HEK293 (cell line): ENCODE data around the gene EDEM2.

Experiments used
- CTCF ChIA-PET: fragments of 350-600 bp; formaldehyde crosslinking; extraction: SDS; loops from one replicate; lab custom pipeline; 2021; ENCODE audit warnings: antibody characterized with exemption; lab: Yijun Ruan, JAX
- POLR2A ChIA-PET: fragments of 300-600 bp; formaldehyde crosslinking; extraction: SDS; loops from one replicate; lab custom pipeline; 2020; ENCODE audit warnings: antibody characterized with exemption, inconsistent platforms; lab: Yijun Ruan, JAX
- H3K27ac ChIP-seq: fragments of 200-500 bp; sonication (Bioruptor generic); 2 replicates; pipeline ENCODE4 v1.5.1; 2014; ENCODE audit warnings: low read depth, low read length, control low read depth, inconsistent platforms; ENCODE audit errors: extremely low read depth
- H3K36me3 ChIP-seq, 2 experiments: fragments of 200-500 bp in 1 of 2; sonication (Bioruptor generic) in 1 of 2; 1 replicate in 1 of 2; 2 replicates in 1 of 2; pipeline ENCODE4 v1.5.1; 2014 to 2017; ENCODE audit warnings: inconsistent platforms in 2 of 2, low read length in 2 of 2; ENCODE audit not compliant: control insufficient read depth in 2 of 2, insufficient read depth in 1 of 2
- H3K4me1 ChIP-seq: fragments of 200-500 bp; sonication (Bioruptor generic); 2 replicates; pipeline ENCODE4 v1.5.1; 2014; ENCODE audit warnings: mild to moderate bottlenecking, low read length, inconsistent platforms; ENCODE audit not compliant: control insufficient read depth, insufficient read depth
- H3K4me3 ChIP-seq: 2 replicates; pipeline ENCODE4 v1.5.1; 2011; ENCODE audit warnings: low read depth, mild to moderate bottlenecking, control low read depth, low read length, moderate library complexity
- H3K9me3 ChIP-seq: fragments of 200-500 bp; sonication (Bioruptor generic); 2 replicates; pipeline ENCODE4 v1.5.1; 2014; ENCODE audit warnings: low read depth, low read length, inconsistent platforms; ENCODE audit not compliant: control insufficient read depth, insufficient read depth
- BCL11B ChIP-seq: fragments of 450-650 bp; formaldehyde crosslinking; IDR thresholded peaks from 2 replicates; pipeline ENCODE4 v1.5.1; 2016; ENCODE audit warnings: low read depth, missing biosample characterization, missing genetic modification characterization
- KLF1 ChIP-seq: fragments of 450-650 bp; formaldehyde crosslinking; IDR thresholded peaks from 2 replicates; pipeline ENCODE4 v1.5.1; 2016; ENCODE audit warnings: missing biosample characterization, missing genetic modification characterization
- PRDM1 ChIP-seq: fragments of 450-650 bp; formaldehyde crosslinking; IDR thresholded peaks from 2 replicates; pipeline ENCODE4; 2016; ENCODE audit warnings: missing biosample characterization, missing genetic modification characterization
- SCRT2 ChIP-seq: fragments of 450-650 bp; formaldehyde crosslinking; IDR thresholded peaks from 2 replicates; pipeline ENCODE4 v1.5.1; 2016; ENCODE audit warnings: missing biosample characterization, missing genetic modification characterization
- ZBTB8A ChIP-seq: fragments of 450-650 bp; formaldehyde crosslinking; IDR thresholded peaks from 2 replicates; pipeline ENCODE4 v1.5.1; 2016; ENCODE audit warnings: missing biosample characterization, missing genetic modification characterization
- ZFP37 ChIP-seq: fragments of 450-650 bp; formaldehyde crosslinking; IDR thresholded peaks from 2 replicates; pipeline ENCODE4 v1.5.1; 2016; ENCODE audit warnings: missing biosample characterization, missing genetic modification characterization
- ZFP69B ChIP-seq: fragments of 450-650 bp; formaldehyde crosslinking; IDR thresholded peaks from 2 replicates; pipeline ENCODE4 v1.5.1; 2016; ENCODE audit warnings: missing biosample characterization, missing genetic modification characterization
- ZNF121 ChIP-seq: fragments of 450-650 bp; formaldehyde crosslinking; IDR thresholded peaks from 2 replicates; pipeline ENCODE4 v1.5.1; 2016; ENCODE audit warnings: missing biosample characterization, missing genetic modification characterization
- ZNF132 ChIP-seq: fragments of 450-650 bp; formaldehyde crosslinking; IDR thresholded peaks from 2 replicates; pipeline ENCODE4 v1.5.1; 2017; ENCODE audit warnings: missing biosample characterization, missing genetic modification characterization, borderline replicate concordance
- ZNF214 ChIP-seq: fragments of 450-650 bp; formaldehyde crosslinking; IDR thresholded peaks from 2 replicates; pipeline ENCODE4 v1.5.1; 2017; ENCODE audit warnings: missing biosample characterization, mild to moderate bottlenecking, missing genetic modification characterization, borderline replicate concordance
- ZNF248 ChIP-seq: fragments of 450-650 bp; formaldehyde crosslinking; IDR thresholded peaks from 2 replicates; pipeline ENCODE4 v1.5.1; 2017; ENCODE audit warnings: missing biosample characterization, missing genetic modification characterization
- ZNF610 ChIP-seq: fragments of 450-650 bp; formaldehyde crosslinking; IDR thresholded peaks from 2 replicates; pipeline ENCODE4 v1.5.1; 2016; ENCODE audit warnings: missing biosample characterization, missing genetic modification characterization, borderline replicate concordance
- ZNF626 ChIP-seq: fragments of 450-650 bp; sonication (Bioruptor Pico); formaldehyde crosslinking; IDR thresholded peaks from 2 replicates; pipeline ENCODE4 v1.5.1; 2018; ENCODE audit warnings: missing biosample characterization, missing genetic modification characterization, inconsistent platforms
- ZNF629 ChIP-seq: fragments of 450-650 bp; formaldehyde crosslinking; IDR thresholded peaks from 2 replicates; pipeline ENCODE4 v1.5.1; 2017; ENCODE audit warnings: missing biosample characterization, missing genetic modification characterization
- ZNF747 ChIP-seq: fragments of 450-650 bp; formaldehyde crosslinking; IDR thresholded peaks from 2 replicates; pipeline ENCODE4 v1.5.1; 2016; ENCODE audit warnings: missing biosample characterization, missing genetic modification characterization
- ZSCAN16 ChIP-seq: fragments of 450-650 bp; formaldehyde crosslinking; IDR thresholded peaks from 2 replicates; pipeline ENCODE4 v1.5.1; 2016; ENCODE audit warnings: missing biosample characterization, missing genetic modification characterization
- TF ChIP-seq, protein P1 (sequence below): fragments of 450-650 bp; formaldehyde crosslinking; IDR thresholded peaks from 2 replicates; pipeline ENCODE4 v1.5.1; 2016; ENCODE audit warnings: missing biosample characterization, missing genetic modification characterization
- TF ChIP-seq, protein P2 (sequence below): fragments of 450-650 bp; formaldehyde crosslinking; conservative IDR thresholded peaks from 2 replicates; pipeline ENCODE4 v1.5.1; 2016; ENCODE audit warnings: low read depth, missing biosample characterization, missing genetic modification characterization
- TF ChIP-seq, protein P3 (sequence below): fragments of 450-650 bp; formaldehyde crosslinking; IDR thresholded peaks from 2 replicates; pipeline ENCODE4 v1.5.1; 2017; ENCODE audit warnings: missing biosample characterization, missing genetic modification characterization

EDEM2 gene

DNA sequence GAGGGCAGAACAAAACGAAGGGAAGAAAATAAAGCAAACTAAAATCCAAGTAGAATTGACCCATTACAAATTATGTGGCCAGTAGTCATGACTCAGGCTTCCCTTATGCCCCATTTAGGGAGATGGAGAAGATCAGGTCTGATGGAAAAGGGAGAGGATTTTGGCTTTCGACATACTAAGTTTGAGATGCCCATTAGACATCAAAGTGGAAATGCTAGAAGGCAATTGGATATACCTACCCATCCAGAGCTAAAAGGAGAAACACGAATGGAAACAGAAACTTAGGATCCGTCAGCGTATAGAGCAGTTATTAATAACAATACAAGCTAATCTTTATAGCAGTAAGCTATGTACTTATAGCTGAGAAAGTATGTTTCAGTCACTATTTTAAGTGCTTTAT lies 59.3 kb downstream of the EDEM2 start:
- TF ChIP-seq ZBTB8A (tag by site-specific recombination) (peak; percentile 34; the same call in 1 of the 2 replicates), ZFP37 (tag by site-specific recombination) (no peak), ZFP69B (tag by site-specific recombination) (no peak)
- Histone ChIP-seq H3K36me3 (no peaks in the 10 kb centered on the region; a peak in 1 of 3 replicates), H3K4me1 (peaks cover 17% of the 10 kb centered on the region), H3K27ac (no peak overlapping the region), H3K9me3 (no peaks in the 10 kb centered on the region), H3K4me3 (no peak overlapping the region)
- POLR2A ChIA-PET: interaction anchor here (1.1 kb wide), 1 partner anchor 15 kb away, joined by 4 read pairs; no protein-coding TSS in a partner anchor
- CTCF ChIA-PET: interaction anchor here (0.6 kb wide), 1 partner anchor 218 kb away, joined by 3 read pairs; no protein-coding TSS in a partner anchor

DNA sequence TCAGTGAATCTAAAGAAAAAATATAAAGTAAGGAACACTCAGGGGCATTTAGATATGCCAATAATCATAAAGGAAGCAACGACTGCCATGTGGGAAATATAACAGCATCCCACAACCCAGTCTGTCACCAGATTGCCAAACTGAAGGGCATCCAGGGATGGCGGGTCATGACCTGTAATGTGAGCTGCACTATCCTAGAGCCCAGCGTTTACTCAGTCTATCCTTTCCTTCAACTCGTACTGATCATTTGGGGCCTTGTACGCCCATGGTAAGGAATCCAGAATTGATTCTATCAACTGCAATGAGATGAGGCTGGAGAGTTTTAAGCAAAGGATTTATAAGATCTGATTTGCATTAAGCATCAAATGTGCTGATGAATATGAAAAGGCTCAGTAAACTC lies 59.8 kb downstream of the EDEM2 start:
- TF ChIP-seq ZNF626: no peak
- TF ChIP-seq ZNF132 (tag by site-specific recombination): no peak
- no peak for TF ChIP-seq ZNF610 (tag by site-specific recombination)
- no peak for TF ChIP-seq ZNF747 (tag by site-specific recombination)
- no peak for TF ChIP-seq KLF1
- TF ChIP-seq ZSCAN16 (tag by site-specific recombination): no peak
- TF ChIP-seq, protein P1, sequence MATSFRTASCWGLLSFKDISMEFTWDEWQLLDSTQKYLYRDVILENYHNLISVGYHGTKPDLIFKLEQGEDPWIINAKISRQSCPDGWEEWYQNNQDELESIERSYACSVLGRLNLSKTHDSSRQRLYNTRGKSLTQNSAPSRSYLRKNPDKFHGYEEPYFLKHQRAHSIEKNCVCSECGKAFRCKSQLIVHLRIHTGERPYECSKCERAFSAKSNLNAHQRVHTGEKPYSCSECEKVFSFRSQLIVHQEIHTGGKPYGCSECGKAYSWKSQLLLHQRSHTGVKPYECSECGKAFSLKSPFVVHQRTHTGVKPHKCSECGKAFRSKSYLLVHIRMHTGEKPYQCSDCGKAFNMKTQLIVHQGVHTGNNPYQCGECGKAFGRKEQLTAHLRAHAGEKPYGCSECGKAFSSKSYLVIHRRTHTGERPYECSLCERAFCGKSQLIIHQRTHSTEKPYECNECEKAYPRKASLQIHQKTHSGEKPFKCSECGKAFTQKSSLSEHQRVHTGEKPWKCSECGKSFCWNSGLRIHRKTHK (tag by site-specific recombination): no peak
- no peak for TF ChIP-seq ZNF248
- TF ChIP-seq, protein P2, sequence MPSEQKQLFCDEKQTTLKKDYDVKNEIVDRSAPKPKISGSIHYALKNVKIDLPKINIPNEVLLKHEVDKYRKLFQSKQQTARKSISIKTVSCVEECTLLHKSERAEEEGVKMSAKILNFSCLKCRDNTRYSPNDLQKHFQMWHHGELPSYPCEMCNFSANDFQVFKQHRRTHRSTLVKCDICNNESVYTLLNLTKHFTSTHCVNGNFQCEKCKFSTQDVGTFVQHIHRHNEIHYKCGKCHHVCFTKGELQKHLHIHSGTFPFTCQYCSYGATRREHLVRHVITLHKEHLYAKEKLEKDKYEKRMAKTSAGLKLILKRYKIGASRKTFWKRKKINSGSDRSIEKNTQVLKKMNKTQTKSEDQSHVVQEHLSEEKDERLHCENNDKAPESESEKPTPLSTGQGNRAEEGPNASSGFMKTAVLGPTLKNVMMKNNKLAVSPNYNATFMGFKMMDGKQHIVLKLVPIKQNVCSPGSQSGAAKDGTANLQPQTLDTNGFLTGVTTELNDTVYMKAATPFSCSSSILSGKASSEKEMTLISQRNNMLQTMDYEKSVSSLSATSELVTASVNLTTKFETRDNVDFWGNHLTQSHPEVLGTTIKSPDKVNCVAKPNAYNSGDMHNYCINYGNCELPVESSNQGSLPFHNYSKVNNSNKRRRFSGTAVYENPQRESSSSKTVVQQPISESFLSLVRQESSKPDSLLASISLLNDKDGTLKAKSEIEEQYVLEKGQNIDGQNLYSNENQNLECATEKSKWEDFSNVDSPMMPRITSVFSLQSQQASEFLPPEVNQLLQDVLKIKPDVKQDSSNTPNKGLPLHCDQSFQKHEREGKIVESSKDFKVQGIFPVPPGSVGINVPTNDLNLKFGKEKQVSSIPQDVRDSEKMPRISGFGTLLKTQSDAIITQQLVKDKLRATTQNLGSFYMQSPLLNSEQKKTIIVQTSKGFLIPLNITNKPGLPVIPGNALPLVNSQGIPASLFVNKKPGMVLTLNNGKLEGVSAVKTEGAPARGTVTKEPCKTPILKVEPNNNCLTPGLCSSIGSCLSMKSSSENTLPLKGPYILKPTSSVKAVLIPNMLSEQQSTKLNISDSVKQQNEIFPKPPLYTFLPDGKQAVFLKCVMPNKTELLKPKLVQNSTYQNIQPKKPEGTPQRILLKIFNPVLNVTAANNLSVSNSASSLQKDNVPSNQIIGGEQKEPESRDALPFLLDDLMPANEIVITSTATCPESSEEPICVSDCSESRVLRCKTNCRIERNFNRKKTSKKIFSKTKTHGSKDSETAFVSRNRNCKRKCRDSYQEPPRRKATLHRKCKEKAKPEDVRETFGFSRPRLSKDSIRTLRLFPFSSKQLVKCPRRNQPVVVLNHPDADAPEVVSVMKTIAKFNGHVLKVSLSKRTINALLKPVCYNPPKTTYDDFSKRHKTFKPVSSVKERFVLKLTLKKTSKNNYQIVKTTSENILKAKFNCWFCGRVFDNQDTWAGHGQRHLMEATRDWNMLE (tag by site-specific recombination): no peak
- TF ChIP-seq ZNF214: no peak
- ChIA-PET POLR2A (interaction anchor here (1.1 kb wide), 1 partner anchor 14 kb away, joined by 4 read pairs; no protein-coding TSS in a partner anchor), CTCF (interaction anchor here (0.6 kb wide), 1 partner anchor 217 kb away, joined by 3 read pairs; no protein-coding TSS in a partner anchor)
- H3K4me3 ChIP-seq: no peak overlapping the region
- H3K4me1 ChIP-seq: peaks cover 17% of the 10 kb centered on the region
- H3K27ac ChIP-seq: no peak overlapping the region
- no peaks in the 10 kb centered on the region for H3K9me3 ChIP-seq
- H3K36me3 ChIP-seq: no peaks in the 10 kb centered on the region; a peak in 1 of 3 replicates

DNA sequence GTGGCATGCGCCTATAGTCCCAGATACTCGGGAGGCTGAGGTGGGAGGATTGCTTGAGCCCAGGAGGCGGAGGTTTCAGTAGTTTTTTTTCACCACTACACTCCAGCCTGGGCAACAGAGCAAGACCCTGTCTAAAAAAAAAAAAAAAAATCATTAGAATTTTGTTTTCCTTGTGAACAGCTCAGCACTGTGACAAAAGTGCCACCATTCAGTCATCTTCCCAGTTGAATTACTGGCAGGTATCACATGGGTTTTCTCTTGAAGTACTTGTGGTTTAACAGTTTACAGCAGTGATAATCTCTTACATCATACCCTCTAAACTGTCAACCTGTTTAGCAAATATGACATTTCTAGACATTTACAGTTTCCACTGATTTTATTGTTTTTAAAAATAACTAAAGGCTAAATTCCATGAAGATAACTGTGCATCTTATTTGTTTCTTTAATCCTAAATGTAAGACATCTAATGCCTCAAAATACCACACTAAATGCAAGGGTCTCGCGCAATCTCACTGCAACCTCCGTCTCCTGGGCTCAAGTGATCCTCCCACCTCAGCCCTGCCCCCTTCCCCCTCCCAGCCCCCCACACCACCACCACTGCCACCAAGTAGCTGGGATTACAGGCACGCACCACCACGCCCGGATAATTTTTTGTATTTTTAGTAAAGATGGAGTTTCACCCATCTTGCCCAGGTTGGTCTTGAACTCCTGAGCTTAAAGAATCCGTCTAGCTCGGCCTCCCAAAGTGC lies 61.5 kb downstream of the EDEM2 start:
- Histone ChIP-seq H3K4me1 (peaks cover 14% of the 10 kb centered on the region), H3K27ac (no peak overlapping the region), H3K36me3 (no peaks in the 10 kb centered on the region; a peak in 1 of 3 replicates), H3K9me3 (no peaks in the 10 kb centered on the region), H3K4me3 (no peak overlapping the region)
- CTCF ChIA-PET: interaction anchor here (0.7 to 1.0 kb wide), 3 partner anchors 11 to 218 kb away, joined by 4 to 5 read pairs (median 4); no protein-coding TSS in a partner anchor
- POLR2A ChIA-PET: interaction anchor here (0.6 kb wide), 1 partner anchor 208 kb away, joined by 6 read pairs; no protein-coding TSS in a partner anchor
- peak; percentile 69 for TF ChIP-seq ZNF629 (tag by site-specific recombination)
- peak; percentile 47; the same call in 1 of the 2 replicates for TF ChIP-seq SCRT2 (tag by site-specific recombination)
- no peak for TF ChIP-seq PRDM1
- no peak for TF ChIP-seq BCL11B (tag by site-specific recombination)
- TF ChIP-seq ZNF121 (tag by site-specific recombination): peak; percentile 35; the same call in 1 of the 2 replicates
- TF ChIP-seq, protein P3, sequence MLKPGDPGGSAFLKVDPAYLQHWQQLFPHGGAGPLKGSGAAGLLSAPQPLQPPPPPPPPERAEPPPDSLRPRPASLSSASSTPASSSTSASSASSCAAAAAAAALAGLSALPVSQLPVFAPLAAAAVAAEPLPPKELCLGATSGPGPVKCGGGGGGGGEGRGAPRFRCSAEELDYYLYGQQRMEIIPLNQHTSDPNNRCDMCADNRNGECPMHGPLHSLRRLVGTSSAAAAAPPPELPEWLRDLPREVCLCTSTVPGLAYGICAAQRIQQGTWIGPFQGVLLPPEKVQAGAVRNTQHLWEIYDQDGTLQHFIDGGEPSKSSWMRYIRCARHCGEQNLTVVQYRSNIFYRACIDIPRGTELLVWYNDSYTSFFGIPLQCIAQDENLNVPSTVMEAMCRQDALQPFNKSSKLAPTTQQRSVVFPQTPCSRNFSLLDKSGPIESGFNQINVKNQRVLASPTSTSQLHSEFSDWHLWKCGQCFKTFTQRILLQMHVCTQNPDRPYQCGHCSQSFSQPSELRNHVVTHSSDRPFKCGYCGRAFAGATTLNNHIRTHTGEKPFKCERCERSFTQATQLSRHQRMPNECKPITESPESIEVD (tag by site-specific recombination): peak; percentile 86
